Loucy (cell line): ENCODE measurements around the gene KRT32.

Source experiments
- H2AFZ ChIP-seq: fragments of 200-600 bp; sonication (generic); 2 replicates; pipeline ENCODE4 v1.6.0; 2016; ENCODE audit warnings: antibody characterized with exemption, mild to moderate bottlenecking, low read length, moderate library complexity
- H3F3A ChIP-seq: fragments of 200-600 bp; 2 replicates; pipeline ENCODE4 v1.6.0; 2016; ENCODE audit warnings: antibody characterized with exemption, low read depth, mild to moderate bottlenecking
- H3K27me3 ChIP-seq: fragments of 200-600 bp; sonication (generic); 2 replicates; pipeline ENCODE4 v1.6.1; 2014; ENCODE audit warnings: low read length, mild to moderate bottlenecking; ENCODE audit not compliant: insufficient read depth, poor library complexity, severe bottlenecking
- H3K36me3 ChIP-seq: fragments of 200-600 bp; sonication (generic); 2 replicates; pipeline ENCODE4 v1.6.1; 2016; ENCODE audit warnings: low read length; ENCODE audit not compliant: insufficient read depth
- H3K4me1 ChIP-seq: fragments of 200-600 bp; sonication (generic); 2 replicates; pipeline ENCODE4 v1.5.1; 2014; ENCODE audit warnings: low read length, mild to moderate bottlenecking; ENCODE audit not compliant: insufficient read depth, poor library complexity, severe bottlenecking
- H3K4me2 ChIP-seq: fragments of 200-600 bp; sonication (generic); 2 replicates; pipeline ENCODE4 v1.6.0; 2014; ENCODE audit warnings: antibody characterized with exemption, low read length, low read depth, mild to moderate bottlenecking; ENCODE audit not compliant: poor library complexity, severe bottlenecking
- H3K4me3 ChIP-seq: fragments of 200-600 bp; sonication (generic); 2 replicates; pipeline ENCODE4 v1.5.1; 2014; ENCODE audit warnings: low read length, mild to moderate bottlenecking, mixed read lengths; ENCODE audit not compliant: poor library complexity, severe bottlenecking
- H3K79me2 ChIP-seq: fragments of 200-600 bp; sonication (generic); 2 replicates; pipeline ENCODE4 v1.6.1; 2014; ENCODE audit warnings: low read length; ENCODE audit not compliant: insufficient read depth
- H3K9ac ChIP-seq: fragments of 200-600 bp; sonication (generic); 2 replicates; pipeline ENCODE4 v1.6.0; 2014; ENCODE audit warnings: mild to moderate bottlenecking, low read depth, low read length, moderate library complexity; ENCODE audit not compliant: poor library complexity, severe bottlenecking
- H3K9me2 ChIP-seq: fragments of 200-600 bp; sonication (generic); replicated peaks from 2 replicates; pipeline ENCODE4 v1.6.1; 2016; ENCODE audit warnings: low read depth, low read length, mixed read lengths
- H3K9me3 ChIP-seq: fragments of 200-600 bp; sonication (generic); 2 replicates; pipeline ENCODE4 v1.6.1; 2014; ENCODE audit warnings: mild to moderate bottlenecking, antibody characterized with exemption, low read length, low read depth; ENCODE audit not compliant: insufficient read depth
- H4K20me1 ChIP-seq: fragments of 200-600 bp; sonication (generic); 2 replicates; pipeline ENCODE4 v1.6.0; 2014; ENCODE audit warnings: antibody characterized with exemption, low read length, mild to moderate bottlenecking; ENCODE audit not compliant: insufficient read depth, poor library complexity, severe bottlenecking
- CTCF ChIP-seq: fragments of 200-600 bp; sonication (generic); conservative IDR thresholded peaks from 2 replicates; pipeline ENCODE4 v1.5.1; 2014; ENCODE audit warnings: mild to moderate bottlenecking, antibody characterized with exemption, low read length
- EZH2phosphoT487 ChIP-seq: fragments of 200-600 bp; IDR thresholded peaks from 2 replicates; pipeline ENCODE4 v1.6.1; 2018; ENCODE audit warnings: antibody characterized with exemption, mild to moderate bottlenecking, moderate library complexity, borderline replicate concordance

Gene KRT32

GRCh38 chr17:41455236-41455635 lies 11.9 kb downstream of the KRT32 start:
- H3K27me3 ChIP-seq: peaks cover 8% of the 10 kb centered on the region
- TF ChIP-seq EZH2phosphoT487 (no peak), CTCF (no peak)

GRCh38 chr17:41453066-41453465 lies 14.1 kb downstream of the KRT32 start:
- Histone ChIP-seq H3K9ac (no peak overlapping the region), H3K4me3 (no peak overlapping the region), H3K27me3 (peaks cover 8% of the 10 kb centered on the region), H3K4me2 (no peak overlapping the region), H3F3A (no peaks in the 10 kb centered on the region), H3K36me3 (no peaks in the 10 kb centered on the region), H3K9me2 (no peaks in the 10 kb centered on the region), H3K4me1 (no peaks in the 10 kb centered on the region), H3K79me2 (no peaks in the 10 kb centered on the region), H2AFZ (no peak overlapping the region), H3K9me3 (no peaks in the 10 kb centered on the region), H4K20me1 (no peaks in the 10 kb centered on the region)
- TF ChIP-seq EZH2phosphoT487 (no peak), CTCF (no peak)

More at GRCh38 chr17:41455236-41455635, 11.9 kb downstream of the KRT32 start:
- no peaks in the 10 kb centered on the region for H3K79me2 ChIP-seq
- no peak overlapping the region for H3K4me3 ChIP-seq
- no peaks in the 10 kb centered on the region for H3K9me3 ChIP-seq
- no peaks in the 10 kb centered on the region for H3K36me3 ChIP-seq
- H3K9me2 ChIP-seq: no peaks in the 10 kb centered on the region
- H3K4me1 ChIP-seq: no peaks in the 10 kb centered on the region
- no peaks in the 10 kb centered on the region for H4K20me1 ChIP-seq
- no peaks in the 10 kb centered on the region for H3F3A ChIP-seq
- no peak overlapping the region for H3K9ac ChIP-seq
- H3K4me2 ChIP-seq: no peak overlapping the region
- H2AFZ ChIP-seq: no peak overlapping the region

GRCh38 chr17:41452281-41452680 lies 14.9 kb downstream of the KRT32 start:
- no peak overlapping the region for H3K9ac ChIP-seq

More at GRCh38 chr17:41452281-41452680, 14.9 kb downstream of the KRT32 start:
- Histone ChIP-seq H3K9me3 (no peaks in the 10 kb centered on the region), H3K36me3 (no peaks in the 10 kb centered on the region), H3K9me2 (no peaks in the 10 kb centered on the region), H3F3A (no peaks in the 10 kb centered on the region), H3K4me1 (no peaks in the 10 kb centered on the region), H3K4me2 (no peak overlapping the region), H4K20me1 (no peaks in the 10 kb centered on the region), H2AFZ (no peak overlapping the region), H3K4me3 (no peak overlapping the region), H3K27me3 (peaks cover 8% of the 10 kb centered on the region), H3K79me2 (no peaks in the 10 kb centered on the region)
- TF ChIP-seq EZH2phosphoT487 (no peak), CTCF (no peak)
